ENCODE results near the gene PRAMEF17.
"Not testable (repeated sequence)": the region's sequence is repeated elsewhere in the genome, so short reads cannot be mapped to it uniquely, and the experiment has no call there.

DNA sequence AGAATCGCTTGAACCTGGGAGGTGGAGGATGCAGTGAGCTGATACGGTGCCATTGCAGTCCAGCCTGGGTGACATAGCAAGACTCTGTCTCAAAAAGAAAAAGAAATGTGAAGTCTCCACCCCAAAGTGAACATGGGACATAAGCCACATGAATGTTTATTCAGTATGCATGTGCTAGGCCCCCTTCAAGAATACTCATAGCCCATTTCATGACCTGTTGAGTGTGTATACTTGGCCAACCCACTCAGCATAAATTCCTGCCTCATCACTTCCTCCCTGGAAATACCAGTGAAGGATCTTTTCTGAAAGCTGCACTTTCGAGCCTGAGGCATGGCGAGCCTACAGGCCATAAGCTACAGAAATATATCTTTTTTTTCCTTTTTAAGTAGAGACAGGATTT lies 24.5 kb upstream of the PRAMEF17 start:
- not testable (repeated sequence) for TF ChIP-seq CTCF (IDR thresholded peaks at IDR 0.05 in 2 of 3, conservative IDR thresholded peaks at IDR 0.05 in 1 of 3; ENCODE audit: control insufficient read depth in 2 of 3, extremely low read depth in 1 of 3, insufficient read depth in 1 of 3, low read depth in 3 of 3, low read length in 3 of 3); RUNX3 (IDR thresholded peaks at IDR 0.05; ENCODE audit: low read length); TAF1 (IDR thresholded peaks at IDR 0.05; ENCODE audit: borderline replicate concordance, low read depth, low read length); POLR2AphosphoS5 (IDR thresholded peaks at IDR 0.05; ENCODE audit: low read length)
